Activated CD8-positive, alpha-beta memory T cell treated with anti-CD3 and anti-CD28 coated beads for 36 hours (primary cell): ENCODE measurements around the gene DST. TPM values are rescaled to one million over a fixed set of nuclear protein-coding genes. Genes with fewer than 3 reads are reported as not detected.
"Not testable (repeated sequence)": the region's sequence is repeated elsewhere in the genome, so short reads cannot be mapped to it uniquely, and the experiment has no call there.

Source experiments
- CTCF ChIA-PET: fragments of 350-600 bp; sonication (Branson Sonifier 250); formaldehyde crosslinking; loops from one replicate; lab custom pipeline; 2021; ENCODE audit warnings: antibody characterized with exemption; lab: Charles Lee
- POLR2A ChIA-PET: fragments of 350-600 bp; sonication (Branson Sonifier 250); formaldehyde crosslinking; loops from one replicate; lab custom pipeline; 2021; ENCODE audit warnings: antibody characterized with exemption; lab: Charles Lee
- total RNA-seq, 2 experiments: library from RNA; stranded (reverse); gene quantifications; one replicate each; pipeline ENCODE4 v1.2.3, GENCODE V29; 2021

DST gene
- total RNA-seq, 2 experiments from 2014 or later: 1.7 TPM

GRCh38 chr6:56667336-56667735 lies 24.6 kb upstream of the DST start:
- CTCF ChIA-PET: no interaction called here

DNA sequence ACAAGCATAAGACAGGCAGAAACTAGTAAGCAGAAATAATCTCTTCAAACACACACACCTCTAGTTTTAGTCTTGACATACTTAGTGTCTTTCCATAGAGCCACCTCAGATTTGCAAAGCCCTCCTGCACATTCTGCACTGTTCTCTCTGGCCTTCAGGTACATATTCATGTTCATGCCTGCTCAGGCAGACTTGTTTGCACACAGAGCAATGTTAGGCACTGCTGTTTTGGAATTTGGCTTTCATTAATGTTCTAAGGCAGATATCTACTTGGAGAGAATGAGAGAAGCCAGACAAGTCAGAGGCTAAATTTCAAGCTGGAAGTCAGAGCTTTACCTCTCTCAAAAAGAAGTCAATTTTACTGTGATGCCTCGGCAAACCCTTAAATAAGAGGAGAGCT lies 21.3 kb upstream of the DST start:
- POLR2A ChIA-PET: no interaction called here
- CTCF ChIA-PET: no interaction called here

More at GRCh38 chr6:56667336-56667735, 24.6 kb upstream of the DST start:
- POLR2A ChIA-PET: no interaction called here

GRCh38 chr6:56663344-56663743 lies 20.7 kb upstream of the DST start:
- POLR2A ChIA-PET: no interaction called here
- CTCF ChIA-PET: no interaction called here

- CTCF ChIA-PET, POLR2A ChIA-PET: not testable (repeated sequence)
Observed at GRCh38 chr6:56661338-56661737, 18.6 kb upstream of the DST start.

GRCh38 chr6:56660381-56660730 lies 17.7 kb upstream of the DST start:
- ChIA-PET POLR2A (no interaction called here), CTCF (interaction anchor here (0.6 kb wide), 1 partner anchor 219 kb away, joined by 3 read pairs; no protein-coding TSS in a partner anchor)

DNA sequence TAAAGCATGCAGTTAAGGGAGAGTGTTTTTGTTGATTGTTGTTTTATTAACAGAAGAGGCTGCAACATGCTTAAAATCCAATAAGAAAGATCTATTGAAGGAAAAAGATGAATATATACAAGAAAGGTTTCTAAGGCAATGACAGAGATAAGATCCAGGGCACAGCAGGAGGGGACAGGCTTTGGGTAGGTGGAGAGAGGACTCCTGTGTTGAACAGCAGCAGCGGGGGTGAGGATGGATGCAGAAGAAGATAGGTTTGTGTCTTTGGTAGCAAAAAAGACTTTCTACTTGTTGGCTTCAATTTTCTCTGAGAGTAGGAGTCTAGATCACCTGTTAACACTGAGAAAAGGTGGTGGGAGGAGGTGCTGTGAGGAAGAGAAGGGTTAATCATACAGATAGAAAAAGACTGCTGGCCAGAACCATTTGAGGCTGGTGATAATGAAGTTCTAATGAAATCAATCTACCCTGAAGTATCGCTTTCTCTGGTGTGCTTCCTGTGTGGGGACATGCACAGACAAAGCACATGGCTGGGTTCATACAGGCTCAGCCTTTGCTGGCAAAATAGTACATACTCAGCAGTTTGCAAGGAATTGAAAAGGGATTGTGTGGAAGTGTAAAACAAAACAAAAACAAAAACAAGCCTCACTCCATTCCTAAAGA lies 17.2 kb upstream of the DST start:
- CTCF ChIA-PET: interaction anchor here (0.6 kb wide), 1 partner anchor 219 kb away, joined by 3 read pairs; no protein-coding TSS in a partner anchor
- POLR2A ChIA-PET: no interaction called here

- ChIA-PET POLR2A (no interaction called here), CTCF (interaction anchor here (1.2 kb wide), 1 partner anchor 807 kb away, joined by 3 read pairs; no protein-coding TSS in a partner anchor)
Observed at GRCh38 chr6:56658326-56658725, 15.6 kb upstream of the DST start.

- ChIA-PET CTCF (interaction anchor here (1.2 kb wide), 1 partner anchor 806 kb away, joined by 3 read pairs; no protein-coding TSS in a partner anchor), POLR2A (no interaction called here)
Observed at GRCh38 chr6:56657354-56657753, 14.7 kb upstream of the DST start.

GRCh38 chr6:56656466-56656865 lies 13.8 kb upstream of the DST start:
- POLR2A ChIA-PET: no interaction called here
- CTCF ChIA-PET: no interaction called here

DNA sequence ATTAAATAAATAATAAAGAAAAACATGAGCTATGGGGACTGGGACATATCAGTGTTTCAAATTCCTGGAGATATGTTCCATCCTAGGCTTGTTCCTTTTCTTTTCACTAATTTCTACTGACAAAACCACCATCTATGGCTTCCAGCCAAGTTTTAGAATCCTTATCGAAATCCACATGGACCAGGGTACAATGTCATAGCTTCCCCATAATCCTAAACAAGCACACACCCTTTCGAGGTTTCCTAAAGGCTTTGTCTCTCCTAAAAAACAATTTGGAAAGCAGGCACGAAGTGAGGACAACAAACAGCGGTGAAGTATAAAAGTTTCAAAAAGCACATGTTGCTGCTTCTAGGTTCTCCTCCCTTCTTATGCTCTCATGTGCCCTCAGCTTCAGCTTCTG lies 13.3 kb upstream of the DST start:
- CTCF ChIA-PET: no interaction called here

GRCh38 chr6:56655249-56655648 lies 12.6 kb upstream of the DST start:
- POLR2A ChIA-PET: no interaction called here
- CTCF ChIA-PET: no interaction called here

More for the DNA sequence above, 13.3 kb upstream of the DST start:
- POLR2A ChIA-PET: no interaction called here

- ChIA-PET CTCF (no interaction called here), POLR2A (no interaction called here)
Observed at GRCh38 chr6:56652994-56653393, 10.3 kb upstream of the DST start.

DNA sequence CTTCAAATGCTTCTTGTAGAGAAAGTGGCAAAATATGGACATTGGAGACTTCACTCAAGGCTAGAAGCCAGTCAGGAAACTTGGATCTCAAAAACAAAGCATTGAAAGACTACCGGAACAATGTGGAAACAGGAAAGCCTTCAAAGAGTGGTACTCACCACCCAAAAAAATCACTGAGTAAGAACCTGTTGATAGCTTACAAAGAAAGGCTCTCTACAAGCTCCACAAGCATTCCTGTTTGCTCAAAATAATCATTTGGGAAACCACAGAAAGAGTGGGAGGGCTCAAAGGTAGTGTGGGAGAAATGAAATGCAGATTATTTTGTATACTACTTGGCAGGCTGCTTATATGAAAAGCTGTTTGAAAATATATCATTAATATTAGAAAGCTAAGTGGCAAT lies 9.5 kb upstream of the DST start:
- ChIA-PET POLR2A (no interaction called here), CTCF (no interaction called here)

- ChIA-PET POLR2A (no interaction called here), CTCF (no interaction called here)
Observed at GRCh38 chr6:56650191-56650590, 7.5 kb upstream of the DST start.

DNA sequence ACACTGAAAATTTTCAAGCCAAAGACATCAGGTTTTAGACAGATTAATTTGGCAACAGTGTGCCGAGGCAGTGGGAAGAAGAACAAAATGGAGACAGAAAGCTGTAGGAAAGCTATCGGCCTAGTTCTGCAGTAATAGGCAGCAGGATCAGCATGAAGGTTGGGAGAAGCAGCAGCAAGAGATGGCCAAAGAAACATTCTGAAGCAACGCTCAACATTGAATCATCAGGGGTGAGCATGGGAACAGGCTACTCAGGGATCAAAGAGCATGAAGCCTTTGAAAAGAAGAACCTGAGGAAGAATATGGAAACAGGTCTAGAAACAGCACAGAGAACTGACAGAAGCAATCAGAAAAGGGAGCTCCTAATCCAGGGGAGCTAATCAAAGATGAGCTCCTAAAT lies 7.1 kb upstream of the DST start:
- CTCF ChIA-PET: no interaction called here
- POLR2A ChIA-PET: no interaction called here

GRCh38 chr6:56649053-56649769 lies 6.5 kb upstream of the DST start:
- ChIA-PET POLR2A (no interaction called here), CTCF (no interaction called here)

GRCh38 chr6:56647172-56647762 lies 4.6 kb upstream of the DST start:
- ChIA-PET POLR2A (no interaction called here), CTCF (interaction anchor here (0.7 kb wide), 1 partner anchor 32 kb away, joined by 3 read pairs; no protein-coding TSS in a partner anchor)

GRCh38 chr6:56644366-56644765 lies 1.7 kb upstream of the DST start:
- ChIA-PET POLR2A (no interaction called here), CTCF (no interaction called here)

GRCh38 chr6:56643379-56644089 lies 845 bp upstream of the DST start:
- CTCF ChIA-PET: no interaction called here
- POLR2A ChIA-PET: no interaction called here

GRCh38 chr6:56640374-56640773 lies 2.3 kb downstream of the DST start:
- ChIA-PET CTCF (no interaction called here), POLR2A (no interaction called here)
